ENCODE measurements around the gene CD1E.

DNA sequence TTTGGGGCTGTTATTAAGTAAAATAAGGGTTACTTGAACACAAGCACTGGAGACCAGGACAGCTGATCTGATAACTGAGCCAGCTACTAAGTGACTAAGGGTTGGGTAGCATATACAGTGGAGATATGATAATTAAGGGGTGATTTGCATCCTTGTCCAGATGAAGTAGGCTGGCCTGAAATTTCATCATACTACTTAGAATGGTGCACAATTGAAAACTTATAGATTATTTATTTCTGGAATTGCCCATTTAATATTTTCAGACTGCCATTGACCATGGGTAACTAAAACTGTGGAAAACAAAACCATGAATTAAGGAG lies 18.5 kb upstream of the CD1E start:
- no peak for TF ChIP-seq FOXM1 (IDR thresholded peaks at IDR 0.05; ENCODE audit: borderline replicate concordance)
- TF ChIP-seq, protein P1, sequence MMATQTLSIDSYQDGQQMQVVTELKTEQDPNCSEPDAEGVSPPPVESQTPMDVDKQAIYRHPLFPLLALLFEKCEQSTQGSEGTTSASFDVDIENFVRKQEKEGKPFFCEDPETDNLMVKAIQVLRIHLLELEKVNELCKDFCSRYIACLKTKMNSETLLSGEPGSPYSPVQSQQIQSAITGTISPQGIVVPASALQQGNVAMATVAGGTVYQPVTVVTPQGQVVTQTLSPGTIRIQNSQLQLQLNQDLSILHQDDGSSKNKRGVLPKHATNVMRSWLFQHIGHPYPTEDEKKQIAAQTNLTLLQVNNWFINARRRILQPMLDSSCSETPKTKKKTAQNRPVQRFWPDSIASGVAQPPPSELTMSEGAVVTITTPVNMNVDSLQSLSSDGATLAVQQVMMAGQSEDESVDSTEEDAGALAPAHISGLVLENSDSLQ (IDR thresholded peaks at IDR 0.05) = no peak
- no peak for TF ChIP-seq FOXA1 (IDR thresholded peaks at IDR 0.05)
- no peak for TF ChIP-seq HDGF (IDR thresholded peaks at IDR 0.05; ENCODE audit: borderline replicate concordance)
- no peak for TF ChIP-seq SUZ12 (IDR thresholded peaks at IDR 0.05)
- TF ChIP-seq SP1 (IDR thresholded peaks at IDR 0.05) = no peak
- TF ChIP-seq NFRKB (IDR thresholded peaks at IDR 0.05) = no peak
- TF ChIP-seq ELF4 (IDR thresholded peaks at IDR 0.05) = no peak
- TF ChIP-seq BHLHE40 (IDR thresholded peaks at IDR 0.05; ENCODE audit: borderline replicate concordance) = no peak
- TF ChIP-seq ARNT (IDR thresholded peaks at IDR 0.05) = no peak
- TF ChIP-seq CTBP1 (IDR thresholded peaks at IDR 0.05; ENCODE audit: borderline replicate concordance) = no peak
- TF ChIP-seq ZNF384 (IDR thresholded peaks at IDR 0.05) = no peak
- no peak for TF ChIP-seq LEF1 (IDR thresholded peaks at IDR 0.05; ENCODE audit: borderline replicate concordance)
- no peak for TF ChIP-seq TARDBP (IDR thresholded peaks at IDR 0.05)
